VCaP (cell line): ENCODE results near the gene PCBD1.

Source experiments
- H3K27ac ChIP-seq: fragments of 450-650 bp; 2 replicates; pipeline ENCODE4 v1.5.1; 2017
- TF ChIP-seq, protein P1 (sequence below): fragments of 450-650 bp; conservative IDR thresholded peaks from 2 replicates; pipeline ENCODE4 v1.5.1; 2017; ENCODE audit warnings: mild to moderate bottlenecking, moderate library complexity

PCBD1 gene

DNA sequence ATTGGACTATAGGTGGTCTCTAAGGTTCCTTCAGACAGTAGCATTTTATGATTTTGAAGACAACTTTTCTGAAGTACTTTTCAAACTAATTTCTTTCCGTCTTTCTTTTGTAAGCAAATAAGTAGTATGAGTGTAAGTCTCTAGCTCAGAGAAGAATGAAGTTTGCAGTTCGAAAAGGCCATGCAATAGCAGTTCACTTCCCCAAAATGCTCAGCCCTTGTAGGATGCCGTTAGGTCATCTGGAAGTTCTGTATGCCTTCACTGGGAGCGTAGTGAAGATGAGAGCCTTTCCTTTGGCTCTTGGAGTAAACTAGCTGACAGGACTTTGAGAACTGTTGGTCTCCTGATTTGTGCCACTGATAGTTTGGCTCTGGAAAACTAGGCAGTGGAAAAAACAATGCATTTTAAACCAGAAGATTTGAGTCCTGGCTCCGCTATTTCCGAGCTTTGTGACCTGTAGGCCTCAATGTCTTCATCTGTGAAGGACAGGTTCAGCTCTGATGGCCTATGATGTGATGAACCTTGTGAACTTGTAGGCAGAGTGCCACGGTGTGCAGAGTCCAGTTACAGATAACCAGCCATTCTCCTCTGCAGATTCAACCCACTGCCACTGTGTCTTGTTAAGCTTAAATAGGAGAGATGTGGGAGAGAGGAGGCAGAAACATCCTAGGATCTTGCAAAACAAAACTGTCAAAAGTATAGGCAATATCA lies 53.8 kb downstream of the PCBD1 start:
- H3K27ac ChIP-seq = no peak overlapping the region
- TF ChIP-seq, protein P1, sequence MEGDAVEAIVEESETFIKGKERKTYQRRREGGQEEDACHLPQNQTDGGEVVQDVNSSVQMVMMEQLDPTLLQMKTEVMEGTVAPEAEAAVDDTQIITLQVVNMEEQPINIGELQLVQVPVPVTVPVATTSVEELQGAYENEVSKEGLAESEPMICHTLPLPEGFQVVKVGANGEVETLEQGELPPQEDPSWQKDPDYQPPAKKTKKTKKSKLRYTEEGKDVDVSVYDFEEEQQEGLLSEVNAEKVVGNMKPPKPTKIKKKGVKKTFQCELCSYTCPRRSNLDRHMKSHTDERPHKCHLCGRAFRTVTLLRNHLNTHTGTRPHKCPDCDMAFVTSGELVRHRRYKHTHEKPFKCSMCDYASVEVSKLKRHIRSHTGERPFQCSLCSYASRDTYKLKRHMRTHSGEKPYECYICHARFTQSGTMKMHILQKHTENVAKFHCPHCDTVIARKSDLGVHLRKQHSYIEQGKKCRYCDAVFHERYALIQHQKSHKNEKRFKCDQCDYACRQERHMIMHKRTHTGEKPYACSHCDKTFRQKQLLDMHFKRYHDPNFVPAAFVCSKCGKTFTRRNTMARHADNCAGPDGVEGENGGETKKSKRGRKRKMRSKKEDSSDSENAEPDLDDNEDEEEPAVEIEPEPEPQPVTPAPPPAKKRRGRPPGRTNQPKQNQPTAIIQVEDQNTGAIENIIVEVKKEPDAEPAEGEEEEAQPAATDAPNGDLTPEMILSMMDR = no peak

DNA sequence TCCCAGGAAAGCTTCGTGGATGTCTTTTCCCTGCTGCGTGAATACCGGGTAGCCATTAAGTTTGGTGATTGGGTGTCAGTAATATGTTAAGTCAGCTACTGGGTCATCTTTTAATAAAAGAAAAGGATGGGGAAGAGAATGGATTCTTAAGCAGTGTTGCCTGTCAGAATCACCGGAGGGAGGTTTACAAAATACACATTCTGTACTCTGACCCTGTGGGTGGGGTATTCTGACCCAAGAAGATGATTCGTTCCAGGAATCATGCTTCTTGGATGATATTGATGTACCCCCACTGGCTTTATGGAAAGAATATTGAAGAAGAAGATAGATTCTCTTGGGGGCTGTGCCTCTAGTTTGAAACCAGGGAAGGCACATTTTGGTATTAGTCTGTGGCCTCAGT lies 54.3 kb downstream of the PCBD1 start:
- H3K27ac ChIP-seq = no peak overlapping the region
- TF ChIP-seq, protein P1 = no peak

DNA sequence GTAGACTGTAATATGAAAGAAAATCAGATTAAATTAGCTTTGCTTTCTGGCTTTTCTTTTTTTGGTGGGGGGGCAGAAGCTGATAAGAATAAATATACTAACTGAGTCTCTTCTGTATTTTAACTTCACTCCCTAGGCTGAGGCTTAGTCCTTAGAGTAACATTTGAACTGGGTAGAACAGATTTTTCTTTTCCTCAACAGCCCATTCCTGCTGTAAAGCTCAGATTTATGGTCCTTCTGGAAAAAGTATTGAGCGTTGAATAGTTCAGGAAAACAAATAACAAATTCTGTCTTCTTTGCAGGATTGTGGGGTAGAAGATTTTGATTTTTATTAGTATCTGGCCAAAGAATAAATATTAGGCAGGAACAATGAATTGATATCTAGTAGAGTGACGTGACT lies 54.8 kb downstream of the PCBD1 start:
- H3K27ac ChIP-seq = no peak overlapping the region
- TF ChIP-seq, protein P1 = no peak
